SK-N-SH treated with all-trans-retinoic acid at 6 μM for 48 hours (cell line): Measurements from ENCODE around the gene GPX2.

Source experiments
- ATAC-seq: fragments of 200-7000 bp; cut with Tn5 transposase; 3 replicates; pipeline ENCODE4 v1.9.1; 2020; ENCODE audit warnings: mild to moderate bottlenecking, moderate library complexity
- ARNTL ChIP-seq: fragments of 450-650 bp; formaldehyde crosslinking; IDR thresholded peaks from 2 replicates; pipeline ENCODE4 v1.5.0; 2020; ENCODE audit warnings: low read depth, mild to moderate bottlenecking, moderate library complexity, borderline replicate concordance
- BACH2 ChIP-seq: fragments of 250-450 bp; sonication (Bioruptor Pico); IDR thresholded peaks from 2 replicates; pipeline ENCODE4 v1.9.0; 2021; ENCODE audit warnings: mild to moderate bottlenecking, borderline replicate concordance
- CREB5 ChIP-seq: fragments of 250-450 bp; sonication (Bioruptor Pico); IDR thresholded peaks from 2 replicates; pipeline ENCODE4 v1.5.1; 2020; ENCODE audit warnings: low read depth, mild to moderate bottlenecking, moderate library complexity
- CSDC2 ChIP-seq: fragments of 250-450 bp; sonication (Bioruptor Pico); IDR thresholded peaks from 2 replicates; pipeline ENCODE4 v1.5.0; 2020; ENCODE audit warnings: mild to moderate bottlenecking, moderate library complexity
- CSRNP3 ChIP-seq: fragments of 250-450 bp; sonication (Bioruptor Pico); IDR thresholded peaks from 2 replicates; pipeline ENCODE4 v1.5.1; 2021; ENCODE audit warnings: mild to moderate bottlenecking, moderate library complexity
- ESRRG ChIP-seq: fragments of 250-450 bp; sonication (Bioruptor Pico); IDR thresholded peaks from 2 replicates; pipeline ENCODE4 v1.6.1; 2021; ENCODE audit warnings: mild to moderate bottlenecking
- GLIS3 ChIP-seq: fragments of 250-450 bp; sonication (Bioruptor Pico); IDR thresholded peaks from 2 replicates; pipeline ENCODE4 v1.5.0; 2020; ENCODE audit warnings: mild to moderate bottlenecking, moderate library complexity
- ISL1 ChIP-seq: fragments of 250-450 bp; sonication (Bioruptor Pico); IDR thresholded peaks from 2 replicates; pipeline ENCODE4 v2.1.2; 2022; ENCODE audit warnings: mild to moderate bottlenecking, moderate library complexity
- PATZ1 ChIP-seq: fragments of 250-450 bp; sonication (Bioruptor Pico); IDR thresholded peaks from 2 replicates; pipeline ENCODE4 v1.8.0; 2020; ENCODE audit warnings: mild to moderate bottlenecking, moderate library complexity, borderline replicate concordance
- TCF4 ChIP-seq: fragments of 250-450 bp; sonication (Bioruptor Pico); IDR thresholded peaks from 2 replicates; pipeline ENCODE4 v1.8.0; 2021; ENCODE audit warnings: mild to moderate bottlenecking, moderate library complexity, borderline replicate concordance
- TOX ChIP-seq: fragments of 250-450 bp; sonication (Bioruptor Pico); IDR thresholded peaks from 2 replicates; pipeline ENCODE4 v1.8.0; 2021; ENCODE audit warnings: mild to moderate bottlenecking, moderate library complexity, borderline replicate concordance
- TSHZ2 ChIP-seq: fragments of 250-450 bp; sonication (Bioruptor Pico); IDR thresholded peaks from 2 replicates; pipeline ENCODE4 v1.5.0; 2020; ENCODE audit warnings: mild to moderate bottlenecking, moderate library complexity
- ZC3H10 ChIP-seq: fragments of 250-450 bp; sonication (Bioruptor Pico); IDR thresholded peaks from 2 replicates; pipeline ENCODE4 v1.5.1; 2021; ENCODE audit warnings: mild to moderate bottlenecking, moderate library complexity
- ZFP3 ChIP-seq: fragments of 250-450 bp; sonication (Bioruptor Pico); IDR thresholded peaks from 2 replicates; pipeline ENCODE4 v1.5.0; 2020; ENCODE audit warnings: mild to moderate bottlenecking, moderate library complexity
- ZFP30 ChIP-seq: fragments of 450-650 bp; formaldehyde crosslinking; IDR thresholded peaks from 2 replicates; pipeline ENCODE4 v1.5.0; 2022; ENCODE audit warnings: mild to moderate bottlenecking, moderate library complexity
- ZNF70 ChIP-seq: fragments of 450-650 bp; formaldehyde crosslinking; IDR thresholded peaks from 2 replicates; pipeline ENCODE4 v1.5.0; 2020; ENCODE audit warnings: mild to moderate bottlenecking, moderate library complexity
- ZNF8 ChIP-seq: fragments of 450-650 bp; formaldehyde crosslinking; IDR thresholded peaks from 2 replicates; pipeline ENCODE4 v1.5.0; 2020; ENCODE audit warnings: mild to moderate bottlenecking, moderate library complexity

The GPX2 gene

GRCh38 chr14:64955297-64955696 is 12.8 kb upstream of the GPX2 start (continued):
- TF ChIP-seq ESRRG (CRISPR knock-in tag) (no peak), ARNTL (CRISPR knock-in tag) (no peak), ZFP3 (CRISPR knock-in tag) (no peak), PATZ1 (CRISPR knock-in tag) (no peak), ISL1 (CRISPR knock-in tag) (no peak)

GRCh38 chr14:64954491-64955240 is 12.1 kb upstream of the GPX2 start:
- TF ChIP-seq PATZ1 (CRISPR knock-in tag) (no peak), TOX (CRISPR knock-in tag) (no peak), ARNTL (CRISPR knock-in tag) (no peak), ISL1 (CRISPR knock-in tag) (no peak), ZNF8 (no peak), TCF4 (no peak), TSHZ2 (CRISPR knock-in tag) (no peak), CSDC2 (CRISPR knock-in tag) (no peak), ZNF70 (CRISPR knock-in tag) (no peak), GLIS3 (no peak), BACH2 (CRISPR knock-in tag) (no peak), CSRNP3 (CRISPR knock-in tag) (no peak), ZFP30 (CRISPR knock-in tag) (no peak)
- TF ChIP-seq, all 23 proteins: peak for 0
- ATAC-seq, result no peak

GRCh38 chr14:64953661-64954060 is 11.1 kb upstream of the GPX2 start:
- no peak for ATAC-seq
- no peak for TF ChIP-seq ISL1 (CRISPR knock-in tag)
- TF ChIP-seq, all 23 proteins: peak for 0

- TF ChIP-seq ZNF8 (no peak), ISL1 (CRISPR knock-in tag) (no peak), GLIS3 (no peak), TSHZ2 (CRISPR knock-in tag) (no peak), ZC3H10 (no peak), ZFP30 (CRISPR knock-in tag) (no peak), CREB5 (CRISPR knock-in tag) (no peak)
- ATAC-seq, result no peak
Measured at GRCh38 chr14:64953310-64953654, 10.7 kb upstream of the GPX2 start.
